ENCODE data around the gene TENM3.

TENM3 gene

GRCh38 chr4:182530451-182530850 is 287.2 kb downstream of the TENM3 start:
- H3K79me2 ChIP-seq (ENCODE audit: control insufficient read depth, low read length): no peaks in the 10 kb centered on the region
- no peak for TF ChIP-seq EZH2phosphoT487 (IDR thresholded peaks at IDR 0.05; ENCODE audit: borderline replicate concordance, low read length)
- TF ChIP-seq, protein P1, sequence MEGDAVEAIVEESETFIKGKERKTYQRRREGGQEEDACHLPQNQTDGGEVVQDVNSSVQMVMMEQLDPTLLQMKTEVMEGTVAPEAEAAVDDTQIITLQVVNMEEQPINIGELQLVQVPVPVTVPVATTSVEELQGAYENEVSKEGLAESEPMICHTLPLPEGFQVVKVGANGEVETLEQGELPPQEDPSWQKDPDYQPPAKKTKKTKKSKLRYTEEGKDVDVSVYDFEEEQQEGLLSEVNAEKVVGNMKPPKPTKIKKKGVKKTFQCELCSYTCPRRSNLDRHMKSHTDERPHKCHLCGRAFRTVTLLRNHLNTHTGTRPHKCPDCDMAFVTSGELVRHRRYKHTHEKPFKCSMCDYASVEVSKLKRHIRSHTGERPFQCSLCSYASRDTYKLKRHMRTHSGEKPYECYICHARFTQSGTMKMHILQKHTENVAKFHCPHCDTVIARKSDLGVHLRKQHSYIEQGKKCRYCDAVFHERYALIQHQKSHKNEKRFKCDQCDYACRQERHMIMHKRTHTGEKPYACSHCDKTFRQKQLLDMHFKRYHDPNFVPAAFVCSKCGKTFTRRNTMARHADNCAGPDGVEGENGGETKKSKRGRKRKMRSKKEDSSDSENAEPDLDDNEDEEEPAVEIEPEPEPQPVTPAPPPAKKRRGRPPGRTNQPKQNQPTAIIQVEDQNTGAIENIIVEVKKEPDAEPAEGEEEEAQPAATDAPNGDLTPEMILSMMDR (IDR thresholded peaks at IDR 0.05; ENCODE audit: low read depth, low read length, poor library complexity, severe bottlenecking): no peak
- no peak overlapping the region for H3K27ac ChIP-seq (ENCODE audit: low read depth, low read length)
- no peaks in the 10 kb centered on the region for H3K4me1 ChIP-seq (ENCODE audit: control insufficient read depth, low read length)
- H3K4me2 ChIP-seq (ENCODE audit: low read length): no peak overlapping the region
- no peaks in the 10 kb centered on the region for H3F3A ChIP-seq (ENCODE audit: control insufficient read depth, insufficient read depth)
- H3K36me3 ChIP-seq (ENCODE audit: control insufficient read depth, low read length): no peaks in the 10 kb centered on the region
- H3K27me3 ChIP-seq (ENCODE audit: control insufficient read depth, low read length): no peaks in the 10 kb centered on the region
- H3K9me2 ChIP-seq (replicated peaks; ENCODE audit: control insufficient read depth, low read length): no peaks in the 10 kb centered on the region
- no peaks in the 10 kb centered on the region for H4K20me1 ChIP-seq (ENCODE audit: control insufficient read depth, insufficient read depth, low read depth, low read length)
- H3K4me3 ChIP-seq (ENCODE audit: low read length): no peak overlapping the region
- no peaks in the 10 kb centered on the region for H3K9me3 ChIP-seq (ENCODE audit: control insufficient read depth, insufficient read depth, low read length)

GRCh38 chr4:182531555-182532162 is 288.5 kb downstream of the TENM3 start:
- TF ChIP-seq EZH2phosphoT487 (IDR thresholded peaks at IDR 0.05; ENCODE audit: borderline replicate concordance, low read length): no peak
- TF ChIP-seq, protein P1 (IDR thresholded peaks at IDR 0.05; ENCODE audit: low read depth, low read length, poor library complexity, severe bottlenecking): no peak
- Histone ChIP-seq H3K4me2 (ENCODE audit: low read length) (no peak overlapping the region), H3K4me1 (ENCODE audit: control insufficient read depth, low read length) (no peaks in the 10 kb centered on the region), H3K79me2 (ENCODE audit: control insufficient read depth, low read length) (no peaks in the 10 kb centered on the region), H3K9me2 (replicated peaks; ENCODE audit: control insufficient read depth, low read length) (no peaks in the 10 kb centered on the region), H3F3A (ENCODE audit: control insufficient read depth, insufficient read depth) (no peaks in the 10 kb centered on the region), H3K27me3 (ENCODE audit: control insufficient read depth, low read length) (no peaks in the 10 kb centered on the region), H3K27ac (ENCODE audit: low read depth, low read length) (no peak overlapping the region), H4K20me1 (ENCODE audit: control insufficient read depth, insufficient read depth, low read depth, low read length) (no peaks in the 10 kb centered on the region), H3K4me3 (ENCODE audit: low read length) (no peak overlapping the region), H3K9me3 (ENCODE audit: control insufficient read depth, insufficient read depth, low read length) (no peaks in the 10 kb centered on the region), H3K36me3 (ENCODE audit: control insufficient read depth, low read length) (no peaks in the 10 kb centered on the region)

DNA sequence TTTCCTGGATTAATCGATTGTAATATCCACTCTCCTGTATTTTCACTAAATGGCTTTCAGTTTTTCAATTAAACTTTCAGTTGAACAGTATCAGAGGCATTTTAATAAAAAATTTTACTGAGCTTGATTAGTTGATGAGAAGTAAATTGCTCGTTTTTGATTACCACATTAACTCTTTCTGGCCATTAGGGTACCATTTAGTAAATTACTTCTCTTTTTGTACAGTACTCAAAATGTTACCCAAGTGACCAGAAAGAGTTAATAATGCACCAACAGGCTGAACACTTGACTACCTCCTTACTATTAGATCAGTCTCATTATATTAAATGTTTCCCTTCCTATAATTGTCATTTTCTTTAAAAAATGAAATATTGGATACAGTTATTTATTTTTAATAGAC is 289.2 kb downstream of the TENM3 start:
- Histone ChIP-seq H3F3A (ENCODE audit: control insufficient read depth, insufficient read depth) (no peaks in the 10 kb centered on the region), H3K9me3 (ENCODE audit: control insufficient read depth, insufficient read depth, low read length) (no peaks in the 10 kb centered on the region), H3K4me3 (ENCODE audit: low read length) (no peak overlapping the region), H3K27me3 (ENCODE audit: control insufficient read depth, low read length) (no peaks in the 10 kb centered on the region), H3K4me2 (ENCODE audit: low read length) (no peak overlapping the region), H3K79me2 (ENCODE audit: control insufficient read depth, low read length) (no peaks in the 10 kb centered on the region), H3K27ac (ENCODE audit: low read depth, low read length) (no peak overlapping the region), H3K9me2 (replicated peaks; ENCODE audit: control insufficient read depth, low read length) (no peaks in the 10 kb centered on the region), H4K20me1 (ENCODE audit: control insufficient read depth, insufficient read depth, low read depth, low read length) (no peaks in the 10 kb centered on the region), H3K36me3 (ENCODE audit: control insufficient read depth, low read length) (no peaks in the 10 kb centered on the region), H3K4me1 (ENCODE audit: control insufficient read depth, low read length) (no peaks in the 10 kb centered on the region)
- TF ChIP-seq, protein P1 (IDR thresholded peaks at IDR 0.05; ENCODE audit: low read depth, low read length, poor library complexity, severe bottlenecking): no peak
- no peak for TF ChIP-seq EZH2phosphoT487 (IDR thresholded peaks at IDR 0.05; ENCODE audit: borderline replicate concordance, low read length)
